ENCODE data around the gene CCNK.

- TF ChIP-seq CTCF (IDR thresholded peaks at IDR 0.05): peak in 1 of 12 donors; percentile 10
- no peak for TF ChIP-seq POLR2A (IDR thresholded peaks at IDR 0.05)
Observed at GRCh38 chr14:99441157-99441870, 39.9 kb upstream of the CCNK start.
